ENCODE results near the gene PCSK2.
"Not testable (repeated sequence)": the region's sequence is repeated elsewhere in the genome, so short reads cannot be mapped to it uniquely, and the experiment has no call there.

PCSK2 gene

GRCh38 chr20:17210983-17211382 lies 15.9 kb upstream of the PCSK2 start:
- Histone ChIP-seq H3F3A (ENCODE audit: control insufficient read depth, insufficient read depth) (no peaks in the 10 kb centered on the region), H3K4me2 (ENCODE audit: low read length) (no peak overlapping the region), H3K79me2 (ENCODE audit: control insufficient read depth, low read length) (no peaks in the 10 kb centered on the region), H3K9me2 (replicated peaks; ENCODE audit: control insufficient read depth, low read length) (no peaks in the 10 kb centered on the region), H3K4me1 (ENCODE audit: control insufficient read depth, low read length) (no peaks in the 10 kb centered on the region), H3K27me3 (ENCODE audit: control insufficient read depth, low read length) (no peaks in the 10 kb centered on the region), H3K27ac (ENCODE audit: low read depth, low read length) (no peak overlapping the region), H4K20me1 (ENCODE audit: control insufficient read depth, insufficient read depth, low read depth, low read length) (no peaks in the 10 kb centered on the region), H3K4me3 (ENCODE audit: low read length) (no peak overlapping the region), H3K36me3 (ENCODE audit: control insufficient read depth, low read length) (no peaks in the 10 kb centered on the region), H3K9me3 (ENCODE audit: control insufficient read depth, insufficient read depth, low read length) (no peaks in the 10 kb centered on the region)
- TF ChIP-seq EZH2phosphoT487 (IDR thresholded peaks at IDR 0.05; ENCODE audit: borderline replicate concordance, low read length) (no peak), CTCF (IDR thresholded peaks at IDR 0.05; ENCODE audit: low read depth, low read length, poor library complexity, severe bottlenecking) (no peak)

GRCh38 chr20:17215167-17215566 lies 11.7 kb upstream of the PCSK2 start:
- Histone ChIP-seq H3K9me3 (ENCODE audit: control insufficient read depth, insufficient read depth, low read length) (no peaks in the 10 kb centered on the region), H3K79me2 (ENCODE audit: control insufficient read depth, low read length) (no peaks in the 10 kb centered on the region), H3K4me3 (ENCODE audit: low read length) (no peak overlapping the region), H3K4me2 (ENCODE audit: low read length) (no peak overlapping the region), H3K27ac (ENCODE audit: low read depth, low read length) (no peak overlapping the region), H3K27me3 (ENCODE audit: control insufficient read depth, low read length) (no peaks in the 10 kb centered on the region), H4K20me1 (ENCODE audit: control insufficient read depth, insufficient read depth, low read depth, low read length) (no peaks in the 10 kb centered on the region), H3K9me2 (replicated peaks; ENCODE audit: control insufficient read depth, low read length) (no peaks in the 10 kb centered on the region), H3K4me1 (ENCODE audit: control insufficient read depth, low read length) (no peaks in the 10 kb centered on the region), H3F3A (ENCODE audit: control insufficient read depth, insufficient read depth) (no peaks in the 10 kb centered on the region), H3K36me3 (ENCODE audit: control insufficient read depth, low read length) (no peaks in the 10 kb centered on the region)
- TF ChIP-seq CTCF (IDR thresholded peaks at IDR 0.05; ENCODE audit: low read depth, low read length, poor library complexity, severe bottlenecking) = no peak

GRCh38 chr20:17219856-17220255 lies 7.0 kb upstream of the PCSK2 start:
- H3K79me2 ChIP-seq (ENCODE audit: control insufficient read depth, low read length); H3K4me1 ChIP-seq (ENCODE audit: control insufficient read depth, low read length): not testable (repeated sequence)

DNA sequence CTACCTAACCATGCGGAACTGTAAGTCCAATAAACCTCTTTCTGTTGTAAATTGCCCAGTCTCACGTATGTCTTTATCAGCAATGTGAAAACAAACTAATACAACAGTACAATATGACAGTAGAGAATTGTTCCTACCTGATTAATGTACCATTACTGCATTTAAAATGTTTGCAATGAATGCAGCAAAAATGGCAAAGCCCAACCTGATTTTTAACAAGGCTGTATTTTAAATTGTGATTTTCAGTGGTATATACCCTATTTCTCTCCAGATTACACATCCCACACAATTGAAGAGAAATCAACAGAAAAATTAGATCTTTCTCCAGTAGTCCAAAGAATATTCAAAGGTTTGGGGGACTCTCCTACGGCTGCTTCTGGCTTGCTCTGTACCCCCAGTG lies 3.3 kb upstream of the PCSK2 start:
- Histone ChIP-seq H4K20me1 (ENCODE audit: control insufficient read depth, insufficient read depth, low read depth, low read length) (no peaks in the 10 kb centered on the region), H3K9me3 (ENCODE audit: control insufficient read depth, insufficient read depth, low read length) (no peaks in the 10 kb centered on the region), H3K4me3 (ENCODE audit: low read length) (no peak overlapping the region), H3K9me2 (replicated peaks; ENCODE audit: control insufficient read depth, low read length) (no peaks in the 10 kb centered on the region), H3K27ac (ENCODE audit: low read depth, low read length) (no peak overlapping the region), H3K27me3 (ENCODE audit: control insufficient read depth, low read length) (no peaks in the 10 kb centered on the region), H3F3A (ENCODE audit: control insufficient read depth, insufficient read depth) (no peaks in the 10 kb centered on the region), H3K79me2 (ENCODE audit: control insufficient read depth, low read length) (no peaks in the 10 kb centered on the region), H3K36me3 (ENCODE audit: control insufficient read depth, low read length) (no peaks in the 10 kb centered on the region), H3K4me1 (ENCODE audit: control insufficient read depth, low read length) (no peaks in the 10 kb centered on the region), H3K4me2 (ENCODE audit: low read length) (no peak overlapping the region)
- TF ChIP-seq EZH2phosphoT487 (IDR thresholded peaks at IDR 0.05; ENCODE audit: borderline replicate concordance, low read length) = no peak
- TF ChIP-seq CTCF (IDR thresholded peaks at IDR 0.05; ENCODE audit: low read depth, low read length, poor library complexity, severe bottlenecking) = no peak

More at GRCh38 chr20:17219856-17220255, 7.0 kb upstream of the PCSK2 start:
- H3F3A ChIP-seq (ENCODE audit: control insufficient read depth, insufficient read depth); H4K20me1 ChIP-seq (ENCODE audit: control insufficient read depth, insufficient read depth, low read depth, low read length); H3K27ac ChIP-seq (ENCODE audit: low read depth, low read length); H3K4me3 ChIP-seq (ENCODE audit: low read length); H3K9me2 ChIP-seq (replicated peaks; ENCODE audit: control insufficient read depth, low read length); H3K4me2 ChIP-seq (ENCODE audit: low read length); H3K27me3 ChIP-seq (ENCODE audit: control insufficient read depth, low read length); H3K36me3 ChIP-seq (ENCODE audit: control insufficient read depth, low read length); H3K9me3 ChIP-seq (ENCODE audit: control insufficient read depth, insufficient read depth, low read length): not testable (repeated sequence)
